Osteocyte (in vitro differentiated cells): ENCODE measurements around the gene GPR55. TPM values are rescaled to one million over a fixed set of nuclear protein-coding genes. Genes with fewer than 3 reads are reported as not detected.

Source experiments
- DNase-seq: peaks from one replicate; pipeline ENCODE4 v3.0.0; 2021; ENCODE audit warnings: mixed read lengths; ENCODE audit not compliant: unreplicated experiment; ENCODE audit errors: extremely low spot score
- H3K27ac Mint-ChIP-seq: one replicate; pipeline ENCODE4 v1.8.0; 2021; ENCODE audit warnings: mild to moderate bottlenecking, mixed read lengths; ENCODE audit not compliant: unreplicated experiment
- H3K27me3 Mint-ChIP-seq: one replicate; pipeline ENCODE4 v1.8.0; 2021; ENCODE audit warnings: mixed read lengths; ENCODE audit not compliant: unreplicated experiment
- H3K36me3 Mint-ChIP-seq: one replicate; pipeline ENCODE4 v1.8.0; 2021; ENCODE audit warnings: mixed read lengths; ENCODE audit not compliant: unreplicated experiment
- H3K4me1 Mint-ChIP-seq: one replicate; pipeline ENCODE4 v1.8.0; 2021; ENCODE audit warnings: mixed read lengths; ENCODE audit not compliant: unreplicated experiment
- H3K4me3 Mint-ChIP-seq: one replicate; pipeline ENCODE4 v1.8.0; 2021; ENCODE audit warnings: mild to moderate bottlenecking, moderate library complexity, mixed read lengths; ENCODE audit not compliant: unreplicated experiment
- H3K9me3 Mint-ChIP-seq: one replicate; pipeline ENCODE4 v1.8.0; 2021; ENCODE audit warnings: mixed read lengths; ENCODE audit not compliant: unreplicated experiment
- total RNA-seq: library from RNA; stranded (reverse); gene quantifications from 2 replicates; pipeline ENCODE4 v1.2.1, GENCODE V29; 2021
- TF ChIP-seq, protein P1 (sequence below): fragments of 200-600 bp; sonication (generic); IDR thresholded peaks from 2 replicates; pipeline ENCODE4 v1.5.0; 2021; ENCODE audit warnings: antibody characterized with exemption, mild to moderate bottlenecking, moderate library complexity

Gene GPR55
- total RNA-seq, 1 donor from 2014 or later = not detected

DNA sequence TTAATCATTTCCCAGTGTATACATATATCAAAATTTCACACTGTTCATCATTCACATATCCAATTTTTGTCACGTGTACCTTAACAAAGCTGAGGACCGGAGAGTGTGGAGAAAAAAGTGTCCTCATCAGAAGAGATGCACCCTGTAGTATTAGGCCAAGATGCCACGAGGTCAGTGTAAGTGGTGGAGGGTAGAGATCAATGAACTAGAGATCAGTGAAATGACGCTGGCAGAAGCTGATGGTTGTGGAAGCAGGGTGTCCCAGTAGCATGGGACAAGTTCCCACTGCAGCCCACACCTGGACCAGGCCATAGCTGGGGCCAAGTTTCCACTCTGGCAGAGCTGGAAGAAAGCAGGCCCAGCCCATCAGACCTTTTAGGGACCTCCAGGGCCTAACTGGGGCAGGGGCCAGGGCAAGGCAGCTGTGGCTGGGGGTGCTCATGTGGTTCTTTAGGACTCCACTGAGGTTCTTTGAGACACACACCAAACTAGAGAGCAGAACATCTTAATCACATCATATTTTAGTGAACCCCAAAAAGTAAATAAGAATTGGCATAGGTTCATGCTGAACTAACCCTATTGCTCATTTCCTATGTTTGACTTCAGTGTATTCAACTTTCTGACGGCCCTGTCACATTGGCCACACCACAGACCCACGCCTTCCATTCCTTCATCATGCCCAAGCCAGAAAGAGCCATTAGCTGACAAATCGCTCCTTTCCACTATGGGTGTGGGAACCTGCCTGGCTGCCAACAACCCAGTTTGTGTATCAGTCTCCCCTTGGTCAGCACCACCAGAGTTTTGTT lies 21.6 kb upstream of the GPR55 start:
- Mint-ChIP-seq H3K4me1 (no peaks in the 10 kb centered on the region), H3K4me3 (no peak overlapping the region), H3K27me3 (peaks cover 4% of the 10 kb centered on the region), H3K36me3 (no peaks in the 10 kb centered on the region), H3K27ac (no peak overlapping the region), H3K9me3 (no peaks in the 10 kb centered on the region)
- DNase-seq = no peak
- TF ChIP-seq, protein P1, sequence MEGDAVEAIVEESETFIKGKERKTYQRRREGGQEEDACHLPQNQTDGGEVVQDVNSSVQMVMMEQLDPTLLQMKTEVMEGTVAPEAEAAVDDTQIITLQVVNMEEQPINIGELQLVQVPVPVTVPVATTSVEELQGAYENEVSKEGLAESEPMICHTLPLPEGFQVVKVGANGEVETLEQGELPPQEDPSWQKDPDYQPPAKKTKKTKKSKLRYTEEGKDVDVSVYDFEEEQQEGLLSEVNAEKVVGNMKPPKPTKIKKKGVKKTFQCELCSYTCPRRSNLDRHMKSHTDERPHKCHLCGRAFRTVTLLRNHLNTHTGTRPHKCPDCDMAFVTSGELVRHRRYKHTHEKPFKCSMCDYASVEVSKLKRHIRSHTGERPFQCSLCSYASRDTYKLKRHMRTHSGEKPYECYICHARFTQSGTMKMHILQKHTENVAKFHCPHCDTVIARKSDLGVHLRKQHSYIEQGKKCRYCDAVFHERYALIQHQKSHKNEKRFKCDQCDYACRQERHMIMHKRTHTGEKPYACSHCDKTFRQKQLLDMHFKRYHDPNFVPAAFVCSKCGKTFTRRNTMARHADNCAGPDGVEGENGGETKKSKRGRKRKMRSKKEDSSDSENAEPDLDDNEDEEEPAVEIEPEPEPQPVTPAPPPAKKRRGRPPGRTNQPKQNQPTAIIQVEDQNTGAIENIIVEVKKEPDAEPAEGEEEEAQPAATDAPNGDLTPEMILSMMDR = no peak

DNA sequence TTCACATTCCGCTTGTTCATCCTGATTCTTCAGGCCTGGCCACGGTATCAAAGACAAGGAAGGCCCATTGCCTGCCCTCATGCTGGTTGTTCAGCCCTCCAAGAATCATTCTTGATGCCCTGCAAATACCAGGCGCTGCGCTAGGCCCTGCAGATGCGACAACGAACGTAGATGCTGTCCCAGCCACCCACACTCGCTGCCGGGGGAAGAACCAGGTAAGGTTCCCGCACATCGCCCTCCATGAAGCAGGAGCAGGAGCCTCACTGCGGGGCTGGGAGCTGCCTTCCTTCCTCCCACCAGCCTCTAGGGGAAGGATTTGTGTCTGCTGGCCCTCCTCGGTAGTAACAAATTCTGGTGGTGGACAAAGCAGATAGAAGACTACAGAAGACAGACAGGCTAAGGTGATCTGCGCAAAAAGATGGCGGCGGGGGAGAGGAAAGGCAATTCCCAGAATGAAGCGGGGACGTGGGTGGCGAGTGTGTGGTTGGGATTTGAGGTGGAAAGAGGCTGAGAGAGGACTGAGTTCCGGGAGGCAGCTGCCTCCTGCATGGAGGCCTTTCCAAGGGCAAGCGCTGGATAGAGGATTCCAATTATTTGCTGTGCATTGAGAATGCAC lies 19.8 kb upstream of the GPR55 start:
- Mint-ChIP-seq H3K27ac (no peak overlapping the region), H3K36me3 (no peaks in the 10 kb centered on the region), H3K27me3 (peaks cover 4% of the 10 kb centered on the region), H3K4me3 (no peak overlapping the region), H3K9me3 (no peaks in the 10 kb centered on the region), H3K4me1 (no peaks in the 10 kb centered on the region)
- TF ChIP-seq, protein P1 = no peak
- peak; percentile 32 for DNase-seq

DNA sequence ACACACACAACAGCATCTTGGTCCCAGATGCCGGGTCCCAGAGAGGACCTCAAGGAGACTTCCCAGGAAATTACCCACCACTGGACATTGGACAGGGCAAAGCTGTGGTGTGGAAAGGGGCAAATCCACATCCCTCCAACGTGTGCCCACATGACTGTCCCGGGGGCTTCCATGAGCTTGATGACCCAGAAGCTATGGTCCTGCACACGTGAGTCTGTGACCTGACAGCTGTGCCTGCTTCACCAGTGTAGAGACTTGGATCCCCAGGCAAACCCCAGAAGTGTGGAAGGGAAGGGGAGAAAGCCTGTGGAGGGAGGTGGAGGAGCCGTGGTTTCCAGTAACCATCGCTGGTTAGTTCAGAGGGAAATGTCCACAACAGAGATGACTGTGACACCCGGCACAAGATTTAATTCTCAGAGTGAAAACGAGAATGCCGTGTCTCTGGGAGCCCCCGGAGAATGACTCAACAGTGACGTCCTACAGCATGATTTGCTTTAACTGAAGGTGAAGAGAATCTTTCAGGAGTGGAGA lies 19.1 kb upstream of the GPR55 start:
- Mint-ChIP-seq H3K27me3 (peaks cover 4% of the 10 kb centered on the region), H3K4me3 (no peak overlapping the region), H3K27ac (no peak overlapping the region), H3K9me3 (no peaks in the 10 kb centered on the region), H3K36me3 (no peaks in the 10 kb centered on the region), H3K4me1 (no peaks in the 10 kb centered on the region)
- DNase-seq = peak; percentile 25
- TF ChIP-seq, protein P1 = no peak

DNA sequence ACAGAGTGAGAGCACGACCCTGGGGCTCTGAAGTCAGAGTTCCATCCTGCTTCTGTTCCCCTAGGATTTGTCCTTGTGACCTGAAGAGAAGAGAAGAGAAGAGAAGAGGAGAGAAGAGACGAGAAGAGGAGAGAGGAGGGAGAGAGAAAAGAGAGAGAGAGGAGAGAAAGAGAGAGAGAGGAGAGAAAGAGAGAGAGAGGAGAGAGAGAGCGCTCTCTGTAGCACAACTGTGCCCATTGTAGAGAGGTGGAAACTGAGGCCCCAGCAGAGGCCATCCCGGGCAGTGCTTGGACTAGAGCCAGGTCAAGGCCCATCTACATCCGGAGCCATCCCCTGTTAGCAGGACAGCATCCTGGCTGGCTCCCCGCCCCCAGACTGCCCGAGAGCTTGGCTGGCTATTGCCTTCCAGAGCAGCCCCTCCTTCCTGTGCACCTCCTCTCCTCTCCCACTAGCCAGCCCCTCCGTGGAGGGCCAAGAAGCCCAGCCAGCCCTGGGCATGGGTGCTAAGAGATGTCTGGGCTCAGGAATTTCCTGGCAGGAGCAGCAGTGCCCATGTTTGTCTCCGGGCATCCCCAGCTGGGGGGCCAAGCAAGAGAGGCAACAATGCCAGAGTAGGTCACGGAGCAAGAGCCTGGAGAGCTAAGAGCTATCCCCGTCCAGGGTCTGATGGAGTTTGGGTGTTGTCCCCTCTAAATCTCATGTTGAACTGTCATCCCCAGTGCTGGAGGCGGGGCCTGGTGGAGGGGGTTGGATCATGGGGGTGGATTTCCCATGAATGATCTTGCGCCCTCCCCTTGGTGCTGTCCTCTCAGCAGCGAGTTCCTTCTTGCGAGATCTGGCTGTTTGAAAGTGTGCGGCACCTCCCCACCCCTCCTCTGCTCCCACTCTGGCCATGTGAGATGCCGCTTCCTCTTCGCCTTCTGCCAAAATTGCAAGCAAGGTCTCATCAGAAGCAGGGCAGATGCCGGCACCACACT lies 18.2 kb upstream of the GPR55 start:
- peaks cover 4% of the 10 kb centered on the region for H3K27me3 Mint-ChIP-seq
- H3K27ac Mint-ChIP-seq = no peak overlapping the region
- TF ChIP-seq, protein P1 = no peak
- no peaks in the 10 kb centered on the region for H3K4me1 Mint-ChIP-seq
- no peak overlapping the region for H3K4me3 Mint-ChIP-seq
- H3K36me3 Mint-ChIP-seq = no peaks in the 10 kb centered on the region
- DNase-seq = no peak
- no peaks in the 10 kb centered on the region for H3K9me3 Mint-ChIP-seq
